ENCODE measurements around the gene TBX3.
"Not testable (repeated sequence)": the region's sequence is repeated elsewhere in the genome, so short reads cannot be mapped to it uniquely, and the experiment has no call there.

TBX3 gene

GRCh38 chr12:114684098-114684869 is at the start of gene TBX3:
Gene TBX3, minus strand, starts transcription at chr12:114684175. Its CDS starts 975 bp downstream, at chr12:114683200.
- peak within 1 kb of the TSS; percentile 44 for H3K27ac Mint-ChIP-seq
- H3K36me3 Mint-ChIP-seq (ENCODE audit: low read depth): no peaks in the 10 kb centered on the region
- peaks cover 96% of the 10 kb centered on the region for H3K27me3 Mint-ChIP-seq
- DNase-seq: peak; percentile 54
- H3K4me3 Mint-ChIP-seq: peak within 1 kb of the TSS; percentile 71
- peaks cover 3% of the 10 kb centered on the region for H3K9me3 Mint-ChIP-seq
- peaks cover 38% of the 10 kb centered on the region for H3K4me1 Mint-ChIP-seq (ENCODE audit: low read depth)

- Mint-ChIP-seq H3K9me3 (no peaks in the 10 kb centered on the region), H3K4me3 (no peak overlapping the region), H3K36me3 (ENCODE audit: low read depth) (no peaks in the 10 kb centered on the region), H3K27me3 (peaks cover 45% of the 10 kb centered on the region), H3K27ac (no peak overlapping the region), H3K4me1 (ENCODE audit: low read depth) (peaks cover 1% of the 10 kb centered on the region)
- DNase-seq: no peak
These were observed 48.6 kb upstream of the TBX3 start for GRCh38 chr12:114732426-114733030.

GRCh38 chr12:114729731-114730130 is 45.8 kb upstream of the TBX3 start:
- Mint-ChIP-seq H3K36me3 (ENCODE audit: low read depth) (no peaks in the 10 kb centered on the region), H3K27me3 (peaks cover 19% of the 10 kb centered on the region), H3K9me3 (no peaks in the 10 kb centered on the region), H3K27ac (no peak overlapping the region), H3K4me3 (no peak overlapping the region), H3K4me1 (ENCODE audit: low read depth) (no peaks in the 10 kb centered on the region)
- no peak for DNase-seq

- Mint-ChIP-seq H3K36me3 (ENCODE audit: low read depth) (no peaks in the 10 kb centered on the region), H3K27ac (no peak overlapping the region), H3K4me3 (no peak overlapping the region), H3K9me3 (no peaks in the 10 kb centered on the region), H3K4me1 (ENCODE audit: low read depth) (no peaks in the 10 kb centered on the region), H3K27me3 (no peaks in the 10 kb centered on the region)
- DNase-seq: no peak
These were observed 42.2 kb upstream of the TBX3 start for GRCh38 chr12:114726092-114726710.

- not testable (repeated sequence) for H3K4me3 Mint-ChIP-seq; H3K9me3 Mint-ChIP-seq; DNase-seq; H3K4me1 Mint-ChIP-seq (ENCODE audit: low read depth); H3K27ac Mint-ChIP-seq; H3K36me3 Mint-ChIP-seq (ENCODE audit: low read depth); H3K27me3 Mint-ChIP-seq
These were observed 38.2 kb upstream of the TBX3 start for GRCh38 chr12:114722176-114722575.

- Mint-ChIP-seq H3K9me3 (peaks cover 4% of the 10 kb centered on the region), H3K4me3 (no peak overlapping the region), H3K27ac (no peak overlapping the region), H3K4me1 (ENCODE audit: low read depth) (no peaks in the 10 kb centered on the region), H3K27me3 (peaks cover under 1% of the 10 kb centered on the region), H3K36me3 (ENCODE audit: low read depth) (no peaks in the 10 kb centered on the region)
- DNase-seq: no peak
These were observed 37.3 kb upstream of the TBX3 start for GRCh38 chr12:114721266-114721665.

- peaks cover 24% of the 10 kb centered on the region for H3K27me3 Mint-ChIP-seq
- peaks cover 15% of the 10 kb centered on the region for H3K9me3 Mint-ChIP-seq
- no peaks in the 10 kb centered on the region for H3K36me3 Mint-ChIP-seq (ENCODE audit: low read depth)
- DNase-seq: no peak
- H3K4me1 Mint-ChIP-seq (ENCODE audit: low read depth): no peaks in the 10 kb centered on the region
- H3K27ac Mint-ChIP-seq: no peak overlapping the region
- H3K4me3 Mint-ChIP-seq: no peak overlapping the region
These were observed 29.7 kb upstream of the TBX3 start for GRCh38 chr12:114713466-114714215.

- no peak overlapping the region for H3K4me3 Mint-ChIP-seq
- peaks cover 14% of the 10 kb centered on the region for H3K9me3 Mint-ChIP-seq
- H3K27ac Mint-ChIP-seq: no peak overlapping the region
- H3K4me1 Mint-ChIP-seq (ENCODE audit: low read depth): no peaks in the 10 kb centered on the region
- H3K36me3 Mint-ChIP-seq (ENCODE audit: low read depth): no peaks in the 10 kb centered on the region
- DNase-seq: no peak
- H3K27me3 Mint-ChIP-seq: peaks cover 28% of the 10 kb centered on the region
These were observed 27.7 kb upstream of the TBX3 start for GRCh38 chr12:114711689-114712152.

GRCh38 chr12:114710151-114710550 is 26.2 kb upstream of the TBX3 start:
- H3K9me3 Mint-ChIP-seq: peaks cover 11% of the 10 kb centered on the region
- no peak for DNase-seq
- peaks cover 31% of the 10 kb centered on the region for H3K27me3 Mint-ChIP-seq
- H3K4me1 Mint-ChIP-seq (ENCODE audit: low read depth): no peaks in the 10 kb centered on the region
- no peak overlapping the region for H3K27ac Mint-ChIP-seq
- no peaks in the 10 kb centered on the region for H3K36me3 Mint-ChIP-seq (ENCODE audit: low read depth)
- H3K4me3 Mint-ChIP-seq: no peak overlapping the region

- no peaks in the 10 kb centered on the region for H3K36me3 Mint-ChIP-seq (ENCODE audit: low read depth)
- peaks cover 28% of the 10 kb centered on the region for H3K27me3 Mint-ChIP-seq
- no peaks in the 10 kb centered on the region for H3K4me1 Mint-ChIP-seq (ENCODE audit: low read depth)
- DNase-seq: no peak
- H3K9me3 Mint-ChIP-seq: peaks cover 9% of the 10 kb centered on the region
- H3K27ac Mint-ChIP-seq: no peak overlapping the region
- no peak overlapping the region for H3K4me3 Mint-ChIP-seq
These were observed 25.1 kb upstream of the TBX3 start for GRCh38 chr12:114709112-114709511.

GRCh38 chr12:114708598-114708997 is 24.6 kb upstream of the TBX3 start:
- H3K9me3 Mint-ChIP-seq; DNase-seq; H3K4me3 Mint-ChIP-seq; H3K27ac Mint-ChIP-seq; H3K4me1 Mint-ChIP-seq (ENCODE audit: low read depth); H3K36me3 Mint-ChIP-seq (ENCODE audit: low read depth): not testable (repeated sequence)
- H3K27me3 Mint-ChIP-seq: peaks cover 33% of the 10 kb centered on the region

GRCh38 chr12:114704096-114704495 is 20.1 kb upstream of the TBX3 start:
- Mint-ChIP-seq H3K36me3 (ENCODE audit: low read depth) (no peaks in the 10 kb centered on the region), H3K27ac (no peak overlapping the region), H3K4me3 (no peak overlapping the region), H3K4me1 (ENCODE audit: low read depth) (no peaks in the 10 kb centered on the region), H3K27me3 (peaks cover 58% of the 10 kb centered on the region), H3K9me3 (peaks cover 3% of the 10 kb centered on the region)
- DNase-seq: no peak

- no peak for DNase-seq
- Mint-ChIP-seq H3K4me1 (ENCODE audit: low read depth) (no peaks in the 10 kb centered on the region), H3K4me3 (no peak overlapping the region), H3K27me3 (peaks cover 68% of the 10 kb centered on the region), H3K27ac (no peak overlapping the region), H3K9me3 (no peaks in the 10 kb centered on the region), H3K36me3 (ENCODE audit: low read depth) (no peaks in the 10 kb centered on the region)
These were observed 19.1 kb upstream of the TBX3 start for GRCh38 chr12:114703060-114703493.

- no peak overlapping the region for H3K4me3 Mint-ChIP-seq
- no peak overlapping the region for H3K27ac Mint-ChIP-seq
- DNase-seq: no peak
- peaks cover 74% of the 10 kb centered on the region for H3K27me3 Mint-ChIP-seq
- no peaks in the 10 kb centered on the region for H3K4me1 Mint-ChIP-seq (ENCODE audit: low read depth)
- H3K9me3 Mint-ChIP-seq: no peaks in the 10 kb centered on the region
- H3K36me3 Mint-ChIP-seq (ENCODE audit: low read depth): no peaks in the 10 kb centered on the region
These were observed 18.5 kb upstream of the TBX3 start for GRCh38 chr12:114702462-114702861.

All from activated T-cell treated with anti-CD3 and anti-CD28 coated beads, Interleukin-2, amount 50 U/mL, for 24 hours (primary cell).